Left ventricle myocardium inferior (tissue), 1 donor: ENCODE results near the gene ACVR1. TPM values are rescaled to one million over a fixed set of nuclear protein-coding genes. Genes with fewer than 3 reads are reported as not detected.
A peak's percentile ranks its signal among the peaks of the same experiment; 100 is the strongest.

ENCODE experiments used
- DNase-seq: peaks from one replicate; pipeline ENCODE4 v3.0.0-alpha.2; 2020
- H3K27ac ChIP-seq: fragments of 200-600 bp; replicated peaks from 2 replicates; pipeline ENCODE4 v1.8.0; 2021
- H3K27me3 ChIP-seq: fragments of 200-600 bp; 2 replicates; pipeline ENCODE4 v1.8.0; 2021; ENCODE audit warnings: low read depth
- H3K36me3 ChIP-seq: fragments of 200-600 bp; 2 replicates; pipeline ENCODE4 v1.8.0; 2021
- H3K4me1 ChIP-seq: fragments of 200-600 bp; 2 replicates; pipeline ENCODE4 v1.8.0; 2021
- H3K4me3 ChIP-seq: fragments of 200-600 bp; 2 replicates; pipeline ENCODE4 v1.8.0; 2021; ENCODE audit warnings: mild to moderate bottlenecking, moderate library complexity
- H3K9me3 ChIP-seq: fragments of 200-600 bp; replicated peaks from 2 replicates; pipeline ENCODE4 v1.8.0; 2021
- intact Hi-C: fragments of 100-400 bp; cut with micrococcal nuclease; formaldehyde crosslinking; loops from one replicate; pipeline ENCODE4 v1.11.0; 2022
- long read RNA-seq: library from polyadenylated mRNA; unstranded; transcript quantifications from one replicate; pipeline ENCODE4 v2.0.0, GENCODE V29; 2021
- total RNA-seq: library from RNA; stranded (reverse); fragmentation: NEBNext Ultra II Directional; extraction: Animal tissue kit (Norgen Biotek cat#: 25700); gene quantifications from one replicate; pipeline ENCODE4 v1.2.1, GENCODE V29; 2021
- TF ChIP-seq, protein P1 (sequence below): fragments of 200-600 bp; IDR thresholded peaks from 2 replicates; pipeline ENCODE4 v1.8.0; 2021; ENCODE audit warnings: antibody characterized with exemption, mild to moderate bottlenecking, borderline replicate concordance
- donor health status: DM: no; HTN: yes; CAD: no; lungs with severe emphysema.

ACVR1 gene
- total RNA-seq = 30.6 TPM
- long read RNA-seq, transcript ACVR1-207 (11 exons, 2,861 nt) = major isoform, 36 of 85 reads
- long read RNA-seq, partial matches to known transcripts = 7 of 85 reads
- long read RNA-seq, other reads (novel, unspliced or antisense) = 42 of 85 reads

DNA sequence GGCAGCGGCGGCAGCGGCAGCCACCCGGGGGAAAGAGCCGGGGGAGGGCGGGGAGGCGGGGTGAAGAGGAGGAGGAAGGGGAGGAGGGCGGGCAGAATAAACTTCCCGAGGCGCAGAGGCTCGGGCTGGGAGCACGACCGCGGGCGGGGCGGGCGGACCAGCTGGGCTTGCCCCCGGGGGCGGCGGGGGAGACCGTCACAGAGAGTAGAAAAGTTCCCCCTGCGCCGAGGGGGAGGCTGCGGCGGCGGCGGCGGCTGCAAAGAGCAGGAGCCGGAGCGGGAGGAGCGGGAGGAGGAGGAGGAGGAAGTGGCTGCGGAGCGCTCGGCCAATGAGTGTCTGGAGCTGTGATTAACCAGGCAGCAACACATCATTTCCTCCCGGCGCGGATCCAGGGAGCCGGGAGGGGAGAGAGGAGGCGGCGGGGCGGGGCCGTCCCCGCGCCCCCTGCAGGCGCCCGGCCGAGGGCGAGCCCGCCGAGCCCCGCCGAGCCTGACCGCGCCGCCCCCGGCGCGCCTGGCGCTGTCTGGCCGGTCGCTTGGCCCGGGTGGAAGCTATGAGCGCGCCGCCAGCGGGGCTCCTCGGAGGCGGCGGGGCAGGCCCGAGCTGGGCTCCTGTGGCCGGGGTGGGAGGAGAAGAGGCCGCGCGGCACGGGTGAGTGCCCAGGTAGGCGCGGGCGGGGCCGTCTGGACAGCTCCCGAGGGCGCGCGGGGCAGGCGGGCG, at the start of gene ACVR1:
Gene ACVR1 (minus strand): TSS at position 265 of the 720 bp plus-strand sequence. CDS start 76,837 bp downstream, outside the sequence.
- H3K4me1 ChIP-seq = peaks cover 49% of the 10 kb centered on the region
- H3K36me3 ChIP-seq = no peaks in the 10 kb centered on the region
- H3K27ac ChIP-seq = peak within 1 kb of the TSS; percentile 98
- DNase-seq = peak; percentile 96
- H3K27me3 ChIP-seq = no peaks in the 10 kb centered on the region
- no peaks in the 10 kb centered on the region for H3K9me3 ChIP-seq
- TF ChIP-seq, protein P1, sequence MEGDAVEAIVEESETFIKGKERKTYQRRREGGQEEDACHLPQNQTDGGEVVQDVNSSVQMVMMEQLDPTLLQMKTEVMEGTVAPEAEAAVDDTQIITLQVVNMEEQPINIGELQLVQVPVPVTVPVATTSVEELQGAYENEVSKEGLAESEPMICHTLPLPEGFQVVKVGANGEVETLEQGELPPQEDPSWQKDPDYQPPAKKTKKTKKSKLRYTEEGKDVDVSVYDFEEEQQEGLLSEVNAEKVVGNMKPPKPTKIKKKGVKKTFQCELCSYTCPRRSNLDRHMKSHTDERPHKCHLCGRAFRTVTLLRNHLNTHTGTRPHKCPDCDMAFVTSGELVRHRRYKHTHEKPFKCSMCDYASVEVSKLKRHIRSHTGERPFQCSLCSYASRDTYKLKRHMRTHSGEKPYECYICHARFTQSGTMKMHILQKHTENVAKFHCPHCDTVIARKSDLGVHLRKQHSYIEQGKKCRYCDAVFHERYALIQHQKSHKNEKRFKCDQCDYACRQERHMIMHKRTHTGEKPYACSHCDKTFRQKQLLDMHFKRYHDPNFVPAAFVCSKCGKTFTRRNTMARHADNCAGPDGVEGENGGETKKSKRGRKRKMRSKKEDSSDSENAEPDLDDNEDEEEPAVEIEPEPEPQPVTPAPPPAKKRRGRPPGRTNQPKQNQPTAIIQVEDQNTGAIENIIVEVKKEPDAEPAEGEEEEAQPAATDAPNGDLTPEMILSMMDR = peak; percentile 52
- intact Hi-C loops = loop anchor here (5.0 kb wide), 1 partner anchor 89 kb away; no protein-coding TSS in a partner anchor
- peak within 1 kb of the TSS; percentile 91 for H3K4me3 ChIP-seq

DNA sequence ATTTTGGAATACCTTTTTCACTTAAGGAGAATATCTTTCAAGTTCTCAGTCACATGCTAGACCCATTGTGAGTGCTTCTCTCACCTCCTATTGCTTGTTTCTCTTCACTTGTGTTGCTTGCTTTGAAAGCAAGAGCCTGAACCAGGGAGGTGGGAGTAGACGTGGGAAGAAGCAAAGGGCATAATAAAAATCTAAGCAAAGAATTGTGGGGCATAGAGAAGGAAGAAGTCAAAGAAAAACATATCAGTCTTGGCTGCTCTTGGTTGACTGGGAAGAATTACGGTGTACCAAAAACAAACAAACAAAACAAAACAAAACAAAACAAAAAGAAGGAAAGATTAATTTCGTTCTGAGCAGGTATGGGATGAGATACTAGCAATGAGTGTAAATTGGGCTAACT, 48.9 kb upstream of the ACVR1 start:
- Histone ChIP-seq H3K27me3 (no peaks in the 10 kb centered on the region), H3K4me3 (no peak overlapping the region), H3K9me3 (peaks cover 7% of the 10 kb centered on the region), H3K27ac (no peak overlapping the region), H3K36me3 (no peaks in the 10 kb centered on the region), H3K4me1 (no peaks in the 10 kb centered on the region)
- intact Hi-C loops = no loop called here
- no peak for DNase-seq
- TF ChIP-seq, protein P1 = no peak

DNA sequence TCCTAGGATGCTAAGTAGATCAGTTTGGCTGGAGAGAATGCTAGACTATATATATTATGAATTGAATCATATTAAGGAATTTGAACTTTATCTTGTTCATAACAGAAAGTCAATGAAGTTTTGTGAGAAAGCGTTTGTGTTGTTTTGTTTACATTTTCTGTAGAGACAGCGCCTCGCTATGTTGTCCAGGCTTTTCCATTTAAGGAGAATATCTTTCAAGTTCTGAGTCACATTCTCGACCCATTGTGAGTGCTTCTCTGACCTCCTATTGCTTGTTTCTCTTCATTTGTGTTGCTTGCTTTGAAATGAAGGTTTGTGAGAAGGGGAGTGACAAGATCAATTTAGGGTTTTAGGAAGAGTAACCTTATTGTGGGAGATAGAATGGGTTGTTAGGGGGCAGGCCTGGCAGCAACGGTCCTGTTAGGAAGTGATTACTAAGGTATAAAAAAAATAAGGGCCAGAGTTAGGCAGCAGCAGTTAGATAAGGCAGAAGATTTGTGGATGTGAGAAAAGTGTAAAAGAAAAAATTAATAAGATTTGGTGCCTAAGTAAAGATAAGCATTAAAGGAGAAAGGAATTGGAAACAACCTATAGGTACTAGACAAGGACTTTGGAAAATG, 47.6 kb upstream of the ACVR1 start:
- no peaks in the 10 kb centered on the region for H3K27me3 ChIP-seq
- no peak overlapping the region for H3K4me3 ChIP-seq
- DNase-seq = no peak
- TF ChIP-seq, protein P1 = no peak
- H3K36me3 ChIP-seq = no peaks in the 10 kb centered on the region
- H3K27ac ChIP-seq = no peak overlapping the region
- H3K9me3 ChIP-seq = peaks cover 2% of the 10 kb centered on the region
- no peaks in the 10 kb centered on the region for H3K4me1 ChIP-seq
- intact Hi-C loops = no loop called here

DNA sequence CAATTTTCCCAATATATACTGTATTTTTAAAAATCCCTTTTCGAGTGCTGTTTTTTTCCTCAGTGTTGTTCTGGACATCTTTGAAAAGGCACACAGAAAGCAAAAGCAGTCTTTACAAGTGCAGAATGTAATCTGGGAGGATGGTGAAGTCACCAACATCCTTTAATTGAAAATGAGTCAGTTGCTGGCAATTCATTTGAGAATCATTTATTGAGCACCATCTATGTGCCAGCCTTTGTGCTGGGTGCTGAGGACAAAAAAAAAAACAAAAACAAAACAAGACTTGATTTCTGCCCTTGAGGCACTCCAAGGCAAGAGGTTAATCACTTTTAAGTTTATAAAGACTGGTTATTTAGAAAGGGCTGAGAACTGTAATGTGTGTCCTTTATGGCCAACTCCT, 46.7 kb upstream of the ACVR1 start:
- no peak overlapping the region for H3K27ac ChIP-seq
- no peaks in the 10 kb centered on the region for H3K36me3 ChIP-seq
- TF ChIP-seq, protein P1 = no peak
- no peaks in the 10 kb centered on the region for H3K27me3 ChIP-seq
- peaks cover 4% of the 10 kb centered on the region for H3K9me3 ChIP-seq
- H3K4me3 ChIP-seq = no peak overlapping the region
- intact Hi-C loops = no loop called here
- DNase-seq = no peak
- H3K4me1 ChIP-seq = no peaks in the 10 kb centered on the region

GRCh38 chr2:157922336-157922735, 46.2 kb upstream of the ACVR1 start:
- TF ChIP-seq, protein P1 = no peak

More at GRCh38 chr2:157922336-157922735, 46.2 kb upstream of the ACVR1 start:
- no peaks in the 10 kb centered on the region for H3K4me1 ChIP-seq
- no peak overlapping the region for H3K27ac ChIP-seq
- H3K4me3 ChIP-seq = no peak overlapping the region
- H3K9me3 ChIP-seq = peaks cover 7% of the 10 kb centered on the region
- DNase-seq = no peak
- intact Hi-C loops = no loop called here
- H3K36me3 ChIP-seq = no peaks in the 10 kb centered on the region
- H3K27me3 ChIP-seq = no peaks in the 10 kb centered on the region
